ENCODE data around the gene IER3IP1. TPM values are rescaled to one million over a fixed set of nuclear protein-coding genes. Genes with fewer than 3 reads are reported as not detected.

The IER3IP1 gene
- total and polyA plus RNA-seq, 2 of the 4 experiments (the other 2 are of a cell fraction): 7.0 to 11.7 TPM

- no peak for TF ChIP-seq USF2 (IDR thresholded peaks at IDR 0.05; ENCODE audit: low read depth, low read length)
- no peak for TF ChIP-seq SMC3 (IDR thresholded peaks at IDR 0.05; ENCODE audit: low read depth, low read length)
- TF ChIP-seq RCOR1 (IDR thresholded peaks at IDR 0.05; ENCODE audit: insufficient replicate concordance, low read length): no peak
- TF ChIP-seq MXI1 (IDR thresholded peaks at IDR 0.05; ENCODE audit: borderline replicate concordance, low read depth, low read length): no peak
Measured at GRCh38 chr18:47209171-47209570, 33.0 kb upstream of the IER3IP1 start (continued).

GRCh38 chr18:47206945-47207637 is 30.9 kb upstream of the IER3IP1 start:
- WGBS, 2 experiments (ENCODE audit: extremely low coverage in 2 of 2, insufficient read length in 1 of 2): no CpG with 5 or more reads among the region's 2 CpGs
- in situ Hi-C loops (cut with MboI; ENCODE audit: low sequenced_read_pairs) (loop anchor here (5.0 kb wide), 1 partner anchor 105 kb away; no protein-coding TSS in a partner anchor), dilution Hi-C loops (cut with HindIII; ENCODE audit: low sequenced_read_pairs, unreplicated experiment) (no loop called here), intact Hi-C loops (cut with micrococcal nuclease) (no loop called here)
- Histone ChIP-seq H3K56ac (ENCODE audit: extremely low read depth, insufficient read depth, low read length) (no peak overlapping the region), H2AFZ (replicated peaks; ENCODE audit: low read length, poor library complexity) (no peak overlapping the region), H4K8ac (ENCODE audit: low read depth in 2 of 2, low read length in 2 of 2) (no peak overlapping the region), H3K18ac (ENCODE audit: low read depth, low read length) (no peak overlapping the region), H2BK120ac (ENCODE audit: low read depth, low read length) (no peak overlapping the region), H4K5ac (ENCODE audit: low read depth, low read length) (no peak overlapping the region), H3K27ac (ENCODE audit: insufficient read depth, low read length) (no peak overlapping the region), H3K4me3 (ENCODE audit: insufficient read depth, low read depth, low read length) (no peak overlapping the region), H3K23ac (ENCODE audit: low read depth, low read length) (no peak overlapping the region), H3K14ac (replicated peaks; ENCODE audit: low read depth, low read length) (no peak overlapping the region), H3K9me3 (ENCODE audit: control insufficient read depth, insufficient read depth, low read length) (no peaks in the 10 kb centered on the region), H3K36me3 (ENCODE audit: control insufficient read depth, insufficient read depth, low read length) (no peaks in the 10 kb centered on the region), H2BK20ac (ENCODE audit: low read depth, low read length) (no peak overlapping the region), H3K4ac (ENCODE audit: low read depth, low read length) (no peak overlapping the region), H4K91ac (ENCODE audit: insufficient read depth, low read depth, low read length) (no peak overlapping the region), H3K4me1 (ENCODE audit: control insufficient read depth, insufficient read depth, low read length) (no peaks in the 10 kb centered on the region), H2BK5ac (ENCODE audit: low read depth, low read length, poor library complexity, severe bottlenecking) (no peak overlapping the region), H2AK5ac (ENCODE audit: low read depth, low read length) (no peak overlapping the region), H2BK15ac (ENCODE audit: low read depth, low read length) (no peak overlapping the region), H3K27me3 (ENCODE audit: control insufficient read depth, insufficient read depth, low read length) (peaks cover 3% of the 10 kb centered on the region; the same call in 1 of the 2 replicates), H3K79me1 (ENCODE audit: low read depth in 1 of 2, low read length in 2 of 2) (no peaks in the 10 kb centered on the region), H2AK9ac (replicated peaks; ENCODE audit: low read depth, low read length, poor library complexity) (no peak overlapping the region), H3K4me2 (ENCODE audit: low read depth, low read length) (no peak overlapping the region), H3K9ac (ENCODE audit: low read depth, low read length) (no peak overlapping the region), H3K9me1 (ENCODE audit: insufficient read depth, low read length) (no peaks in the 10 kb centered on the region), H4K20me1 (ENCODE audit: insufficient read depth, low read length) (no peaks in the 10 kb centered on the region)
- TF ChIP-seq CHD1 (IDR thresholded peaks at IDR 0.05; ENCODE audit: low read depth, low read length) (no peak), ELK1 (IDR thresholded peaks at IDR 0.05; ENCODE audit: borderline replicate concordance, low read depth, low read length) (no peak), BHLHE40 (IDR thresholded peaks at IDR 0.05; ENCODE audit: low read depth, low read length) (no peak), RAD21 (IDR thresholded peaks at IDR 0.05; ENCODE audit: low read length) (no peak), POLR2A (IDR thresholded peaks at IDR 0.05; ENCODE audit: low read depth, low read length) (no peak), CTCF (conservative IDR thresholded peaks at IDR 0.05; ENCODE audit: low read depth, low read length) (no peak), RCOR1 (IDR thresholded peaks at IDR 0.05; ENCODE audit: insufficient replicate concordance, low read length) (no peak)
- ATAC-seq (ENCODE audit: low read depth) (no peak), DNase-seq (no peak)
- POLR2A ChIA-PET (ENCODE audit: unreplicated experiment): interaction anchor here (0.6 kb wide), 1 partner anchor 96 kb away, joined by 3 read pairs; no protein-coding TSS in a partner anchor
- no TSS peak for BruUV-seq (replicated peaks)
- CTCF ChIA-PET: no interaction called here

Data from IMR-90 (cell line).